H9 (cell line): ENCODE results near the gene CYSTM1. TPM values are rescaled to one million over a fixed set of nuclear protein-coding genes. Genes with fewer than 3 reads are reported as not detected.

Source experiments
- DNase-seq: peaks from one replicate; pipeline ENCODE4 v3.0.0-alpha.2; 2017
- H2AFZ ChIP-seq: one replicate; pipeline ENCODE4 v1.6.1; 2013; ENCODE audit warnings: mild to moderate bottlenecking, low read length, control low read depth, moderate library complexity
- H2AK5ac ChIP-seq: 2 replicates; pipeline ENCODE4 v1.6.1; 2013; ENCODE audit warnings: low read length, control low read depth, mixed read lengths; ENCODE audit not compliant: insufficient read length
- H2BK120ac ChIP-seq: one replicate; pipeline ENCODE4 v1.6.1; 2013; ENCODE audit warnings: low read depth, mild to moderate bottlenecking, low read length, control low read depth, inconsistent platforms; ENCODE audit not compliant: poor library complexity, severe bottlenecking
- H2BK12ac ChIP-seq: 2 replicates; pipeline ENCODE4 v1.6.1; 2013; ENCODE audit warnings: low read length, control low read depth, mixed read lengths, low read depth; ENCODE audit not compliant: insufficient read length
- H2BK15ac ChIP-seq: 2 replicates; pipeline ENCODE4 v1.6.1; 2013; ENCODE audit warnings: low read depth, low read length, control low read depth
- H2BK20ac ChIP-seq: one replicate; pipeline ENCODE4 v1.6.1; 2013; ENCODE audit warnings: low read depth, mild to moderate bottlenecking, low read length, control low read depth, inconsistent platforms; ENCODE audit not compliant: poor library complexity, severe bottlenecking
- H2BK5ac ChIP-seq: 2 replicates; pipeline ENCODE4 v1.6.1; 2013; ENCODE audit warnings: low read length, control low read depth, mixed read lengths; ENCODE audit not compliant: insufficient read length
- H3K14ac ChIP-seq: 2 replicates; pipeline ENCODE4 v1.6.1; 2013; ENCODE audit warnings: low read length, control low read depth; ENCODE audit not compliant: insufficient read depth
- H3K18ac ChIP-seq: 2 replicates; pipeline ENCODE4 v1.6.1; 2013; ENCODE audit warnings: low read depth, mild to moderate bottlenecking, mixed read lengths, low read length, control low read depth; ENCODE audit not compliant: insufficient read length
- H3K23ac ChIP-seq: 2 replicates; pipeline ENCODE4 v1.6.1; 2013; ENCODE audit warnings: low read length, control low read depth, mixed read lengths, low read depth; ENCODE audit not compliant: insufficient read length
- H3K23me2 ChIP-seq: 2 replicates; pipeline ENCODE4 v1.6.1; 2013; ENCODE audit warnings: low read depth, mild to moderate bottlenecking, mixed read lengths, low read length, control low read depth; ENCODE audit not compliant: insufficient read length, poor library complexity, severe bottlenecking
- H3K27ac ChIP-seq: 2 replicates; pipeline ENCODE4 v1.5.1; 2013; ENCODE audit warnings: low read length, control low read depth, mixed read lengths, low read depth; ENCODE audit not compliant: insufficient read length
- H3K27me3 ChIP-seq: 2 replicates; pipeline ENCODE4 v1.6.1; 2013; ENCODE audit warnings: low read length, control low read depth, inconsistent platforms; ENCODE audit not compliant: insufficient read depth
- H3K4ac ChIP-seq: 2 replicates; pipeline ENCODE4 v1.6.1; 2013; ENCODE audit warnings: low read depth, mild to moderate bottlenecking, control low read depth, inconsistent platforms, low read length, moderate library complexity
- H3K4me1 ChIP-seq: 2 replicates; pipeline ENCODE4 v1.6.1; 2013; ENCODE audit warnings: low read length, control low read depth, inconsistent platforms; ENCODE audit not compliant: insufficient read depth
- H3K4me2 ChIP-seq: 2 replicates; pipeline ENCODE4 v1.6.1; 2013; ENCODE audit warnings: low read length, control low read depth, mixed read lengths; ENCODE audit not compliant: insufficient read length, insufficient read depth
- H3K56ac ChIP-seq: 2 replicates; pipeline ENCODE4 v1.6.1; 2013; ENCODE audit warnings: low read depth, mild to moderate bottlenecking, mixed read lengths, low read length, control low read depth; ENCODE audit not compliant: insufficient read length
- H3K79me1 ChIP-seq: 2 replicates; pipeline ENCODE4 v1.6.1; 2013; ENCODE audit warnings: low read depth, mild to moderate bottlenecking, moderate library complexity, low read length, control low read depth, inconsistent platforms; ENCODE audit not compliant: insufficient read depth, poor library complexity, severe bottlenecking
- H3K79me2 ChIP-seq: 2 replicates; pipeline ENCODE4 v1.6.1; 2013; ENCODE audit warnings: low read length, control low read depth, inconsistent platforms; ENCODE audit not compliant: insufficient read depth
- H3K9ac ChIP-seq: 2 replicates; pipeline ENCODE4 v1.6.1; 2013; ENCODE audit warnings: low read length, control low read depth, mixed read lengths; ENCODE audit not compliant: insufficient read length; ENCODE audit errors: extremely low read depth
- H3K9me3 ChIP-seq: one replicate; pipeline ENCODE4 v1.6.1; 2013; ENCODE audit warnings: low read depth, low read length, inconsistent platforms; ENCODE audit not compliant: control insufficient read depth
- H3T11ph ChIP-seq: one replicate; pipeline ENCODE4 v1.6.1; 2013; ENCODE audit warnings: mild to moderate bottlenecking, low read length, control low read depth, inconsistent platforms
- H4K20me1 ChIP-seq: one replicate; pipeline ENCODE4 v1.6.1; 2013; ENCODE audit not compliant: control insufficient read depth, insufficient read length, insufficient read depth
- H4K5ac ChIP-seq: 2 replicates; pipeline ENCODE4 v1.6.1; 2013; ENCODE audit warnings: low read depth, mild to moderate bottlenecking, mixed read lengths, low read length, control low read depth; ENCODE audit not compliant: insufficient read length
- H4K8ac ChIP-seq: replicated peaks from 2 replicates; pipeline ENCODE4 v1.6.1; 2013; ENCODE audit warnings: low read length, control low read depth, mixed read lengths, low read depth; ENCODE audit not compliant: insufficient read length
- H4K91ac ChIP-seq: 2 replicates; pipeline ENCODE4 v1.6.1; 2013; ENCODE audit warnings: low read depth, mild to moderate bottlenecking, moderate library complexity, mixed read lengths, low read length, control low read depth; ENCODE audit not compliant: insufficient read length
- H3K27ac Mint-ChIP-seq, 3 experiments: 2 replicates in 2 of 3; 3 replicates in 1 of 3; pipeline ENCODE4 v1.8.0; 2020 to 2021; ENCODE audit warnings: mixed read lengths in 3 of 3, mild to moderate bottlenecking in 1 of 3, moderate library complexity in 1 of 3
- H3K27me3 Mint-ChIP-seq: 2 replicates; pipeline ENCODE4 v1.8.0; 2021; ENCODE audit warnings: low read depth, mild to moderate bottlenecking, moderate library complexity, mixed read lengths
- H3K36me3 Mint-ChIP-seq, 3 experiments: 2 replicates in 2 of 3; 3 replicates in 1 of 3; pipeline ENCODE4 v1.8.0; 2020 to 2021; ENCODE audit warnings: low read depth in 3 of 3, mixed read lengths in 3 of 3; ENCODE audit not compliant: insufficient read depth in 1 of 3
- H3K4me1 Mint-ChIP-seq, 2 experiments: 2 replicates each; pipeline ENCODE4 v1.8.0; 2020; ENCODE audit warnings: mixed read lengths in 2 of 2
- H3K4me3 Mint-ChIP-seq, 2 experiments: 2 replicates in 1 of 2; 3 replicates in 1 of 2; pipeline ENCODE4 v1.8.0; 2020 to 2021; ENCODE audit warnings: mild to moderate bottlenecking in 2 of 2, mixed read lengths in 2 of 2, moderate library complexity in 1 of 2
- H3K9me3 Mint-ChIP-seq, 2 experiments: 2 replicates in 1 of 2; 3 replicates in 1 of 2; pipeline ENCODE4 v1.8.0; 2020; ENCODE audit warnings: mild to moderate bottlenecking in 2 of 2, mixed read lengths in 2 of 2, moderate library complexity in 1 of 2
- CTCF ChIP-seq: fragments of 200-600 bp; sonication (generic); conservative IDR thresholded peaks from 3 replicates; pipeline ENCODE4 v1.8.0; 2021; ENCODE audit warnings: antibody characterized with exemption, mild to moderate bottlenecking
- WGBS: extraction: QIAGEN DNeasy Blood & Tissue Kit; methylation state at CpG from one replicate; pipeline ENCODE4 v1.1.7; 2013; ENCODE audit warnings: missing lambda C conversion rate, low lambda C conversion rate, mixed read lengths; ENCODE audit not compliant: insufficient read length; ENCODE audit errors: extremely low coverage; 5-methylcytosine and 5-hydroxymethylcytosine counted together
- total RNA-seq: library from RNA; stranded (reverse); gene quantifications from 2 replicates; pipeline ENCODE4 v1.2.1, GENCODE V29; 2021

CYSTM1 gene
- total RNA-seq, 1 experiment from 2014 or later: 20.6 TPM

GRCh38 chr5:140192715-140193430 lies 17.9 kb downstream of the CYSTM1 start:
- Histone ChIP-seq H4K5ac (no peak overlapping the region), H3K23me2 (no peaks in the 10 kb centered on the region), H4K20me1 (no peaks in the 10 kb centered on the region), H3K18ac (no peak overlapping the region), H3K9me3 (no peaks in the 10 kb centered on the region), H3K79me2 (no peaks in the 10 kb centered on the region), H3K9ac (no peak overlapping the region), H2BK12ac (no peak overlapping the region), H2BK5ac (no peak overlapping the region), H2BK120ac (no peak overlapping the region), H3K56ac (no peak overlapping the region), H3K27ac (no peak overlapping the region), H3T11ph (no peak overlapping the region), H2AK5ac (no peak overlapping the region), H4K91ac (no peak overlapping the region), H3K4me1 (peaks cover 14% of the 10 kb centered on the region; the same call in 1 of the 2 replicates), H3K23ac (no peak overlapping the region), H3K4me2 (no peak overlapping the region), H3K4ac (no peak overlapping the region), H3K27me3 (no peaks in the 10 kb centered on the region), H4K8ac (no peak overlapping the region), H2BK15ac (no peak overlapping the region), H3K79me1 (peaks cover 2% of the 10 kb centered on the region), H3K14ac (no peak overlapping the region), H2AFZ (no peak overlapping the region), H2BK20ac (no peak overlapping the region)
- no peak for DNase-seq
- no CpG with 5 or more reads among the region's 5 CpGs for WGBS
- peaks cover 19 to 22% of the 10 kb centered on the region in 2 experiments for H3K4me1 Mint-ChIP-seq
- H3K4me3 Mint-ChIP-seq: no peak overlapping the region
- peaks cover 0 to 3% (median 0%) of the 10 kb centered on the region in 3 experiments; a peak in 2 of 7 replicates for H3K36me3 Mint-ChIP-seq
- H3K9me3 Mint-ChIP-seq: no peaks in the 10 kb centered on the region
- no peaks in the 10 kb centered on the region for H3K27me3 Mint-ChIP-seq
- no peak overlapping the region; a peak in 1 of 7 replicates for H3K27ac Mint-ChIP-seq
- TF ChIP-seq CTCF: no peak
